H4 (cell line): ENCODE results near the gene PCSK6. TPM values are rescaled to one million over a fixed set of nuclear protein-coding genes. Genes with fewer than 3 reads are reported as not detected.
"Not testable (repeated sequence)": the region's sequence is repeated elsewhere in the genome, so short reads cannot be mapped to it uniquely, and the experiment has no call there.

Source experiments
- DNase-seq: peaks from one replicate; pipeline ENCODE4 v3.0.0-alpha.2; 2015; ENCODE audit warnings: low spot score
- total RNA-seq: library from RNA; depleted of rRNA; stranded (reverse); fragments of >200 nt; shearing (Covaris generic); gene quantifications from 2 replicates; pipeline ENCODE4 v1.2.3, GENCODE V29; 2014

Gene PCSK6
- total RNA-seq, 1 experiment from 2014 or later, result not detected

- DNase-seq, result no peak
Measured at GRCh38 chr15:101378879-101379278, 110.6 kb downstream of the PCSK6 start.

GRCh38 chr15:101378171-101378755 is 111.2 kb downstream of the PCSK6 start:
- DNase-seq, result no peak

GRCh38 chr15:101376615-101377395 is 112.7 kb downstream of the PCSK6 start:
- DNase-seq, result no peak

- not testable (repeated sequence) for DNase-seq
Measured at GRCh38 chr15:101375006-101375405, 114.5 kb downstream of the PCSK6 start.

- DNase-seq, result no peak
Measured at GRCh38 chr15:101374326-101374725, 115.2 kb downstream of the PCSK6 start.

GRCh38 chr15:101373577-101373976 is 115.9 kb downstream of the PCSK6 start:
- DNase-seq, result no peak

GRCh38 chr15:101372960-101373525 is 116.5 kb downstream of the PCSK6 start:
- DNase-seq, result no peak

GRCh38 chr15:101372149-101372577 is 117.3 kb downstream of the PCSK6 start:
- DNase-seq, result peak; percentile 69

- DNase-seq, result no peak
Measured at GRCh38 chr15:101371519-101371918, 118.0 kb downstream of the PCSK6 start.

- no peak for DNase-seq
Measured at GRCh38 chr15:101371081-101371480, 118.4 kb downstream of the PCSK6 start.

GRCh38 chr15:101370330-101371024 is 119.0 kb downstream of the PCSK6 start:
- no peak for DNase-seq

GRCh38 chr15:101369676-101370075 is 119.8 kb downstream of the PCSK6 start:
- DNase-seq, result no peak

GRCh38 chr15:101368861-101369642 is 120.5 kb downstream of the PCSK6 start:
- DNase-seq, result no peak

- DNase-seq, result no peak
Measured at GRCh38 chr15:101368086-101368780, 121.3 kb downstream of the PCSK6 start.

- no peak for DNase-seq
Measured at GRCh38 chr15:101366853-101367252, 122.7 kb downstream of the PCSK6 start.

- no peak for DNase-seq
Measured at GRCh38 chr15:101362986-101363566, 126.4 kb downstream of the PCSK6 start.

GRCh38 chr15:101362359-101362758 is 127.1 kb downstream of the PCSK6 start:
- no peak for DNase-seq

GRCh38 chr15:101361418-101361817 is 128.1 kb downstream of the PCSK6 start:
- no peak for DNase-seq

- no peak for DNase-seq
Measured at GRCh38 chr15:101359365-101359947, 130.1 kb downstream of the PCSK6 start.

GRCh38 chr15:101358895-101359294 is 130.6 kb downstream of the PCSK6 start:
- DNase-seq, result no peak
